Activated CD8-positive, alpha-beta T cell treated with anti-CD3 and anti-CD28 coated beads, Interleukin-2, amount 10 ng/mL, durations not matched to agents 7 days and 5 days (primary cell): ENCODE results near the gene GEMIN7. TPM values are rescaled to one million over a fixed set of nuclear protein-coding genes. Genes with fewer than 3 reads are reported as not detected.

Source experiments
- ATAC-seq: fragments of 150-1000 bp; cut with Tn5 transposase; one replicate; pipeline ENCODE4 v1.10.0; 2021; ENCODE audit warnings: moderate library complexity
- CTCF ChIA-PET: fragments of 350-600 bp; sonication (Branson Sonifier 250); formaldehyde crosslinking; loops from one replicate; lab custom pipeline; 2021; ENCODE audit warnings: antibody characterized with exemption; lab: Charles Lee
- POLR2A ChIA-PET: fragments of 350-600 bp; sonication (Branson Sonifier 250); formaldehyde crosslinking; loops from one replicate; lab custom pipeline; 2021; ENCODE audit warnings: antibody characterized with exemption; lab: Charles Lee
- DNase-seq: peaks from one replicate; pipeline ENCODE4 v3.0.0-alpha.2; 2020
- H3K27ac Mint-ChIP-seq: one replicate; pipeline ENCODE4 v1.8.0; 2021; ENCODE audit warnings: mild to moderate bottlenecking, mixed read lengths
- H3K27me3 Mint-ChIP-seq: one replicate; pipeline ENCODE4 v1.8.0; 2021; ENCODE audit warnings: low read depth, mixed read lengths
- H3K36me3 Mint-ChIP-seq: one replicate; pipeline ENCODE4 v1.8.0; 2021; ENCODE audit warnings: low read depth, mixed read lengths
- H3K4me1 Mint-ChIP-seq: one replicate; pipeline ENCODE4 v1.8.0; 2021; ENCODE audit warnings: low read depth, mixed read lengths
- H3K4me3 Mint-ChIP-seq: one replicate; pipeline ENCODE4 v1.8.0; 2021; ENCODE audit warnings: mild to moderate bottlenecking, mixed read lengths
- H3K9me3 Mint-ChIP-seq: one replicate; pipeline ENCODE4 v1.8.0; 2022; ENCODE audit warnings: mixed read lengths; ENCODE audit not compliant: insufficient read depth
- total RNA-seq, 2 experiments: library from RNA; stranded (reverse); gene quantifications; one replicate each; pipeline ENCODE4 v1.2.3, GENCODE V29; 2021

The GEMIN7 gene
- total RNA-seq, 2 experiments from 2014 or later, result 30.2 to 31.7 TPM

- ATAC-seq (peak; percentile 58), DNase-seq (peak; percentile 93)
- Mint-ChIP-seq H3K4me1 (peaks cover 66% of the 10 kb centered on the region), H3K27me3 (no peaks in the 10 kb centered on the region), H3K4me3 (peak overlapping the region; percentile 83), H3K9me3 (no peaks in the 10 kb centered on the region), H3K27ac (peak overlapping the region; percentile 95), H3K36me3 (peaks cover 51% of the 10 kb centered on the region)
- POLR2A ChIA-PET, result interaction anchor here (0.6 to 2.9 kb wide), 5 partner anchors 7 to 27 kb away, joined by 3 to 29 read pairs (median 5); partner anchors contain the start of gene GEMIN7
- CTCF ChIA-PET, result interaction anchor here (0.7 to 2.7 kb wide), 14 partner anchors 8 to 320 kb away, joined by 3 to 18 read pairs (median 5); partner anchors contain the start of genes BLOC1S3, GEMIN7, TRAPPC6A and ZNF296
Observed at GRCh38 chr19:45091031-45091923, 12.2 kb downstream of the GEMIN7 start.

- Mint-ChIP-seq H3K36me3 (peaks cover 46% of the 10 kb centered on the region), H3K9me3 (no peaks in the 10 kb centered on the region), H3K4me1 (peaks cover 70% of the 10 kb centered on the region), H3K27me3 (no peaks in the 10 kb centered on the region), H3K27ac (peak within 1 kb of the TSS; percentile 95), H3K4me3 (peak within 1 kb of the TSS; percentile 83)
- POLR2A ChIA-PET, result interaction anchor here (0.6 to 2.9 kb wide), 10 partner anchors 8 to 91 kb away, joined by 3 to 29 read pairs (median 4); partner anchors contain the start of genes BLOC1S3, GEMIN7 and ZNF296
- CTCF ChIA-PET, result interaction anchor here (1.2 to 2.7 kb wide), 12 partner anchors 11 to 154 kb away, joined by 3 to 18 read pairs (median 6); partner anchors contain the start of genes BLOC1S3, GEMIN7, TRAPPC6A and ZNF296
- DNase-seq (peak; percentile 94), ATAC-seq (peak; percentile 82)
Observed at GRCh38 chr19:45092747-45093678, 14.0 kb downstream of the GEMIN7 start, which contains the start of gene PPP1R37. PPP1R37 (plus strand) TSS chr19:45093179; CDS start chr19:45093326, 147 bp downstream.

- no peak for ATAC-seq
- Mint-ChIP-seq H3K4me1 (peaks cover 70% of the 10 kb centered on the region), H3K36me3 (peaks cover 42% of the 10 kb centered on the region), H3K27ac (peak overlapping the region; percentile 60), H3K4me3 (peak overlapping the region; percentile 83), H3K27me3 (no peaks in the 10 kb centered on the region), H3K9me3 (no peaks in the 10 kb centered on the region)
- ChIA-PET POLR2A (no interaction called here), CTCF (interaction anchor here (1.1 kb wide), 1 partner anchor 14 kb away, joined by 3 read pairs; no protein-coding TSS in a partner anchor)
- DNase-seq, result no peak
Observed at GRCh38 chr19:45094137-45094536, 15.1 kb downstream of the GEMIN7 start.

- peaks cover 41% of the 10 kb centered on the region for H3K36me3 Mint-ChIP-seq
- peak overlapping the region; percentile 58 for H3K27ac Mint-ChIP-seq
- CTCF ChIA-PET, result interaction anchor here (1.1 kb wide), 1 partner anchor 15 kb away, joined by 3 read pairs; no protein-coding TSS in a partner anchor
Observed at GRCh38 chr19:45094707-45095106, 15.6 kb downstream of the GEMIN7 start.

GRCh38 chr19:45095496-45096413 lies 16.7 kb downstream of the GEMIN7 start:
- H3K4me3 Mint-ChIP-seq, result no peak overlapping the region

More at GRCh38 chr19:45094707-45095106, 15.6 kb downstream of the GEMIN7 start:
- Mint-ChIP-seq H3K4me3 (peak overlapping the region; percentile 83), H3K9me3 (no peaks in the 10 kb centered on the region), H3K27me3 (no peaks in the 10 kb centered on the region), H3K4me1 (peaks cover 70% of the 10 kb centered on the region)
- DNase-seq, result no peak
- POLR2A ChIA-PET, result no interaction called here
- ATAC-seq, result no peak

GRCh38 chr19:45096700-45097099 lies 17.6 kb downstream of the GEMIN7 start:
- ChIA-PET POLR2A (no interaction called here), CTCF (no interaction called here)
- peaks cover 22% of the 10 kb centered on the region for H3K36me3 Mint-ChIP-seq
- H3K9me3 Mint-ChIP-seq, result no peaks in the 10 kb centered on the region
- H3K27ac Mint-ChIP-seq, result no peak overlapping the region
- no peak for ATAC-seq
- no peaks in the 10 kb centered on the region for H3K27me3 Mint-ChIP-seq
- peaks cover 61% of the 10 kb centered on the region for H3K4me1 Mint-ChIP-seq
- DNase-seq, result no peak
- H3K4me3 Mint-ChIP-seq, result no peak overlapping the region

More at GRCh38 chr19:45095496-45096413, 16.7 kb downstream of the GEMIN7 start:
- Mint-ChIP-seq H3K27ac (no peak overlapping the region), H3K36me3 (peaks cover 31% of the 10 kb centered on the region), H3K9me3 (no peaks in the 10 kb centered on the region), H3K4me1 (peaks cover 67% of the 10 kb centered on the region), H3K27me3 (no peaks in the 10 kb centered on the region)
- ATAC-seq (no peak), DNase-seq (no peak)
- POLR2A ChIA-PET, result no interaction called here
- CTCF ChIA-PET, result no interaction called here

- H3K4me1 Mint-ChIP-seq, result peaks cover 62% of the 10 kb centered on the region
- no peak overlapping the region for H3K4me3 Mint-ChIP-seq
- H3K27me3 Mint-ChIP-seq, result no peaks in the 10 kb centered on the region
- CTCF ChIA-PET, result no interaction called here
- H3K27ac Mint-ChIP-seq, result peak overlapping the region; percentile 43
- peaks cover 18% of the 10 kb centered on the region for H3K36me3 Mint-ChIP-seq
- POLR2A ChIA-PET, result no interaction called here
- H3K9me3 Mint-ChIP-seq, result no peaks in the 10 kb centered on the region
- no peak for DNase-seq
- no peak for ATAC-seq
Observed at GRCh38 chr19:45097450-45097775, 18.4 kb downstream of the GEMIN7 start.

GRCh38 chr19:45097776-45098520 lies 18.9 kb downstream of the GEMIN7 start:
- no peak for ATAC-seq
- H3K9me3 Mint-ChIP-seq, result no peaks in the 10 kb centered on the region
- CTCF ChIA-PET, result interaction anchor here (0.7 to 1.6 kb wide), 2 partner anchors 27 to 38 kb away, joined by 3 to 5 read pairs; no protein-coding TSS in a partner anchor
- H3K4me1 Mint-ChIP-seq, result peaks cover 64% of the 10 kb centered on the region
- H3K4me3 Mint-ChIP-seq, result no peak overlapping the region
- DNase-seq, result no peak
- H3K27ac Mint-ChIP-seq, result peak overlapping the region; percentile 43
- peaks cover 15% of the 10 kb centered on the region for H3K36me3 Mint-ChIP-seq
- POLR2A ChIA-PET, result no interaction called here
- no peaks in the 10 kb centered on the region for H3K27me3 Mint-ChIP-seq

GRCh38 chr19:45098521-45099466 lies 19.7 kb downstream of the GEMIN7 start:
- CTCF ChIA-PET, result interaction anchor here (0.7 to 1.6 kb wide), 2 partner anchors 27 to 39 kb away, joined by 3 to 5 read pairs; no protein-coding TSS in a partner anchor
- Mint-ChIP-seq H3K4me1 (peaks cover 69% of the 10 kb centered on the region), H3K4me3 (no peak overlapping the region), H3K27ac (no peak overlapping the region), H3K36me3 (peaks cover 12% of the 10 kb centered on the region), H3K9me3 (no peaks in the 10 kb centered on the region), H3K27me3 (no peaks in the 10 kb centered on the region)
- POLR2A ChIA-PET, result no interaction called here
- ATAC-seq (no peak), DNase-seq (no peak)
